GM18519 (cell line): Measurements from ENCODE around the gene TNFRSF9.

Experiments used
- ATAC-seq: cut with Tn5 transposase; IDR thresholded peaks from one replicate; pipeline ENCODE4 v1.9.1; 2021; ENCODE audit warnings: mild to moderate bottlenecking, moderate library complexity; ENCODE audit not compliant: unreplicated experiment, low FRiP score

Gene TNFRSF9

GRCh38 chr1:7879228-7879627 lies 61.4 kb downstream of the TNFRSF9 start:
- no peak for ATAC-seq

DNA sequence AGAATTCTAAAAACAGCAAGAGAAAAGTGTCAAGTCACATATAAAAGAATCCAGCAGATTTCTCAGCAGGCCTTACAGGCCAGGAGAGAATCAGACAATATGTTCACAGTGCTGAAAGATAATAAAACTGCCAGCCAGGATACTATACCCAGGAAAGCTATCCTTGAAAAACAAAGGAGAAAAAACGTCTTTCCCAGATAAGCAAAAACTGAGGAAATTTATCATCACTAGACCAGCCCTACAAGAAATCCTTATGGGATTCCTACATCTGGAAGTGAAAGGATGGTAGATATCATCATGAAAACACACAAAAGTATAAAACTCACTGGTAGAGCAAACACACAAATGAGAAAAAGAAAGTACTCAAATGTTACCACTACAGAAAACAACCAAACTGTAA lies 62.6 kb downstream of the TNFRSF9 start:
- ATAC-seq = no peak

DNA sequence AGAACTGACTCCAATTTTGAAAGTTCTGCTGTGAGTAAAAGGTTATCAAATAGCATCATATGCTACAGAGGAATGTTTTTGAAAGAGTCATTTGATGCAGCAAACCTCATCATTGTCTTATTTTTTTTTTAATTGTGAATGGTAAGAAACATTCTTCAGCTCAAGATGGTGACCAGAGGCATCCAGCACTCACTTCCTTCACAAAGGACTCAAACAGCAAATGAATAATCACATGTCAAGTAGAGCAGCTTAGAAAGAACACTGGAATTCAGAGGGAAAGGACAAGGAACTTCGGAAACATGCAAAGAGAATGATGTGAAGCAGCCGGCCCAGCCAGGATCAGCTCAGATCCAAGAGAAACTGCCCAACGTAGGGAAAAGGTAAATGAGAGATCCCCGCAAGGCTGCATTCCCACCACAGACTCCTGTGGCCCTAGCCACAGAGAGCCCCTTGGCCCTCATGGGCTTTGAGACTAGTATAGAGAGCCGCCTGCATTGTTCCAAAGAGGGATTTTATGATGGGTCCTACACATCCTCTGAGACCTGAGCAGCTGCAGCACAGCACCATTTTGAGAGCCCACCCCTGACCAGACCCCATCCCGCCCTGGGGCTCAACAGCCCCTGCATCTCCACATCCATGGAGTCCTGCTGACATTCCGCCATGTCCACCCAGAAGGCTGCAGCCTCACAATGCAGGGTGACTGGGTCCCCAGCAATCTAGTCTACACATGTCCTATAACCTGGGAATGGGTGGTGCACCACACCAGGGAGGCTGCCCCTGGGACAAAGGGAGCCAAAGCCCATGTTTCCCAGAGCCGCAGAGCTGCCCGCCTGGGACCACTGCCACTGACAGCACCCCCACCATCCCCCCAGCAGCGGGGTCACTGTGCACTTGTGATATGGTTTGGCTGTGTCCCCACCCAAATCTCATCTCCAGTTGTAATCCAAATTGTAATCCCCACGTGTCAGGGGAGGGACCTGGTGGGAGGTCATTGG lies 66.5 kb downstream of the TNFRSF9 start:
- ATAC-seq = no peak

GRCh38 chr1:7871136-7871535 lies 69.5 kb downstream of the TNFRSF9 start:
- ATAC-seq = no peak

GRCh38 chr1:7869136-7869920 lies 71.3 kb downstream of the TNFRSF9 start:
- no peak for ATAC-seq

DNA sequence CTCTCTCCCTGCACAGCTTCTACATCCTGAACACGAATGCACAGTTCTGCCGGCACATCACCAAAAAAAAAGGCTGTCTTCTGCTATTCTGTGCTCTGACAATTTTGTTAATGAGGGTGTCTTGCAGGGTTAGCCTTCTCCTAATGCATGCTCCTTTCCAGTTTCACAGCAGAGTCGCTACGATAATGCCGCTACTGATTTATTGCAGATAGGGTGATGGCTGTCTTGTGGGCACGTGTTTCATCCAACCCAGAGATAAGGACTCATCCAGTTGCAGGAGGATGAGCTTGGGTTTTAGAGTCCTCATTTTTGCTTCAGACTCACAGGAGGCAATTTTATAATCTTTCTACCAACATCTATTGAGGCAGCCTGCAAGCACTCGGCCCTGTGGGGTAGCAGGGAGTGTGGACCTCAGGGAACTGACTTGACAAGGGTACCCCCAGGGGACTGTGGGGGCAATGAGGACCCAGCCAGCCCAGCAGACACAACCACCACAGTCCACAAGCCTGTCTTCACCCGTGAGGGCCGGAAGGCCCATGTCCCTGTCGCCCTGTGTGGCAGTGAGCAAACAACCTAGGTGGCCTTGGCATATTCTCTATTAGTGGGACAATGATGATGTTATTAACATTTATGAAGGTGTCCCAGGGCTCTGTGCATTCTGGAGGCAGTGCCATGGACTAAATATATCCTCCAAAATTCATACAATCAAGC lies 72.4 kb downstream of the TNFRSF9 start:
- ATAC-seq = no peak

DNA sequence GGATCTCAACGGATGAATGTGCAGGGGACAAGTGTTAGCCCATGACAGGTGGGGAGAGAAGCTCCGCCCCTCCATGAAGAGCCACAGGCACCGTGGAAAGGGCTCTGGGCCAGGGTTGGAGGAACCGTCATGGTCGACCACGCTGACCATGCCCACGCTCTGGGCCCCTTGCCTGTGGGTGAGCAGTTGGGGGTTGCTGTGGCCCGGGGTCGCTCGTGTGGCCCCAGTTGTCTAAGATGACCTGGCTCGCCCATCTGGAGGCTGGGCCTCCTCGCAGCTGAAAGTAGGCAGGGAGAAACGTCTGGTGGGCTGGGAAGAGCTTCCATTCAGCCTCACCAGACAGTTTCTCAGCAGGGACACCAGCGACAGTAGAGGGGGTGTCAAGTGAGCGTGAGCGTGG lies 74.7 kb downstream of the TNFRSF9 start:
- no peak for ATAC-seq
